GM23338 (cell line): ENCODE data around the gene PNMA1. TPM values are rescaled to one million over a fixed set of nuclear protein-coding genes. Genes with fewer than 3 reads are reported as not detected.

Experiments used
- CREB1 ChIP-seq: fragments of 250-450 bp; sonication (Bioruptor Pico); IDR thresholded peaks from 2 replicates; pipeline ENCODE4 v1.5.0; 2020; ENCODE audit warnings: low read depth, mild to moderate bottlenecking, moderate library complexity
- CTCF ChIP-seq, 2 experiments: fragments of 200-600 bp in 1 of 2; sonication (generic) in 1 of 2; conservative IDR thresholded peaks; 2 replicates each; pipeline versions ENCODE4 v1.5.1 to v1.6.1; 2016 to 2017; ENCODE audit warnings: antibody characterized with exemption in 2 of 2, low read depth in 2 of 2, mild to moderate bottlenecking in 2 of 2, moderate library complexity in 1 of 2
- ETS1 ChIP-seq: IDR thresholded peaks from 2 replicates; pipeline ENCODE4 v1.6.1; 2016; ENCODE audit warnings: antibody characterized with exemption
- EZH2 ChIP-seq: fragments of 200-600 bp; sonication (generic); IDR thresholded peaks from one replicate; pipeline ENCODE4 v1.8.0; 2017; ENCODE audit warnings: antibody characterized with exemption, mild to moderate bottlenecking, low read depth; ENCODE audit not compliant: unreplicated experiment
- JUNB ChIP-seq: IDR thresholded peaks from one replicate; pipeline ENCODE4 v1.6.1; 2016; ENCODE audit warnings: antibody characterized with exemption; ENCODE audit not compliant: unreplicated experiment
- NANOG ChIP-seq: IDR thresholded peaks from 2 replicates; pipeline ENCODE4 v1.6.1; 2016; ENCODE audit warnings: antibody characterized with exemption, borderline replicate concordance
- POLR2AphosphoS5 ChIP-seq: IDR thresholded peaks from 2 replicates; pipeline ENCODE4 v1.6.1; 2016; ENCODE audit warnings: antibody characterized with exemption, low read depth
- REST ChIP-seq: IDR thresholded peaks from one replicate; pipeline ENCODE4 v1.6.1; 2018; ENCODE audit warnings: antibody characterized with exemption; ENCODE audit not compliant: unreplicated experiment
- STAT1 ChIP-seq: IDR thresholded peaks from one replicate; pipeline ENCODE4 v1.6.1; 2016; ENCODE audit warnings: antibody characterized with exemption; ENCODE audit not compliant: unreplicated experiment
- ZNF114 ChIP-seq: fragments of 250-450 bp; sonication (Bioruptor Pico); IDR thresholded peaks from 2 replicates; pipeline ENCODE4 v1.5.0; 2020; ENCODE audit warnings: mild to moderate bottlenecking, moderate library complexity
- ZNF331 ChIP-seq: fragments of 250-450 bp; sonication (Bioruptor Pico); IDR thresholded peaks from 2 replicates; pipeline ENCODE4 v1.5.0; 2020; ENCODE audit warnings: low read depth, mild to moderate bottlenecking, moderate library complexity
- ZNF462 ChIP-seq: fragments of 250-450 bp; sonication (Bioruptor Pico); IDR thresholded peaks from 2 replicates; pipeline ENCODE4 v1.5.0; 2020; ENCODE audit warnings: mild to moderate bottlenecking, moderate library complexity
- polyA plus RNA-seq: library from polyadenylated mRNA; unstranded; fragments of >200 nt; fragmentation: Nextera tagmentation; extraction: Ambion mirVana; gene quantifications from 2 replicates; pipeline ENCODE4 v1.2.1, GENCODE V29; 2016
- total RNA-seq: library from RNA; depleted of rRNA; stranded (reverse); fragments of >200 nt; shearing (Covaris generic); gene quantifications from 2 replicates; pipeline ENCODE4 v1.2.3, GENCODE V29; 2014

Gene PNMA1
- total and polyA plus RNA-seq, 2 experiments from 2014 or later: 18.2 to 32.9 TPM

- TF ChIP-seq ZNF462 (CRISPR knock-in tag) (no peak), EZH2 (no peak), POLR2AphosphoS5 (no peak), ZNF331 (CRISPR knock-in tag) (no peak), NANOG (no peak), JUNB (no peak), ZNF114 (CRISPR knock-in tag) (no peak), STAT1 (no peak), CREB1 (no peak), REST (no peak), CTCF (conservative IDR thresholded peaks at IDR 0.05; ENCODE audit: low read depth in 2 of 2) (no peak), ETS1 (no peak)
These were observed 20.1 kb downstream of the PNMA1 start (continued) for GRCh38 chr14:73694083-73694482.
